IPS-NIHi7 (cell line): ENCODE results near the gene AIF1.
A peak's percentile ranks its signal among the peaks of the same experiment; 100 is the strongest.

Experiments
- DNase-seq: peaks from one replicate; pipeline ENCODE4 v3.0.0; 2012; ENCODE audit warnings: mixed read lengths; ENCODE audit errors: extremely low spot score

The AIF1 gene

DNA sequence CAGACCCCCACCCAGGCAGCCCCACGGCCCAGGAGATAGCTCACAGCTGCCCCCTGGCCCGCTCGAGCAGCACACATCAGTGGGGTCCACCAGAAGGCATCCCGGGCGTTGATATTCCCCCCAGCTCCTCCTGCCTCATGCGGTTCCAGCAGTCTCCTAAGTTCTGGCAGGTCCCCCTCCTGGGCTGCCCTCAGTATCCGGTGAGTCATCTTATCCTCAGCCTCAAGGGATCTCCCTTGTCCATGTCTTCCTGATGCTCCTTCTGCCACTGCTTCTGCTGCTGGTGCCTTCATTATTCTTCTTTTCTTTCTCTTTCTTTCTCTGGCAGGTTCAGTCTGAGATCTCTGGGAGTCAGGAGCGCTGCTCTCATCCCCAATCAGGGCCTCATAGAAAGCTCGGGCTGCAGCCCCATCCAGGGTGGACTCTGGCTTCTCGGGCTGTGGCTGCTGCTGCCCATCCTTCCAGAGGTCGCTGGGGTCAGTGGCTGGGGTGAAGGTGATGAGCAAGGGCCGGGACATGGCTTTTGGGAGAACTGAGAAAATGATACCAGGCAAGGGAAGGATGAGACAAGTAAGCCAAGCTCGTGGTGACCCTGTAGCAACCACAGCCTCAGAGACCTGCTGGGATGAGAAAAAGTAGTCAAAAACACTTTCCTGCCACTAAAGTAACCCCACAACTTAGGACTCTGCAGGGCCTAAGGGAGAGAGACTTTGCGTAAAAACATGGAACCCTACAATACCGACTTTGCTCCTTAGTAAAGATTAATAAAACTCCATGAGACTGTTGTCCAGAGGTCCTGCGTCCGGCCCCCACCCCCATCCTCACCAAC, 49.1 kb downstream of the AIF1 start:
- DNase-seq = no peak

DNA sequence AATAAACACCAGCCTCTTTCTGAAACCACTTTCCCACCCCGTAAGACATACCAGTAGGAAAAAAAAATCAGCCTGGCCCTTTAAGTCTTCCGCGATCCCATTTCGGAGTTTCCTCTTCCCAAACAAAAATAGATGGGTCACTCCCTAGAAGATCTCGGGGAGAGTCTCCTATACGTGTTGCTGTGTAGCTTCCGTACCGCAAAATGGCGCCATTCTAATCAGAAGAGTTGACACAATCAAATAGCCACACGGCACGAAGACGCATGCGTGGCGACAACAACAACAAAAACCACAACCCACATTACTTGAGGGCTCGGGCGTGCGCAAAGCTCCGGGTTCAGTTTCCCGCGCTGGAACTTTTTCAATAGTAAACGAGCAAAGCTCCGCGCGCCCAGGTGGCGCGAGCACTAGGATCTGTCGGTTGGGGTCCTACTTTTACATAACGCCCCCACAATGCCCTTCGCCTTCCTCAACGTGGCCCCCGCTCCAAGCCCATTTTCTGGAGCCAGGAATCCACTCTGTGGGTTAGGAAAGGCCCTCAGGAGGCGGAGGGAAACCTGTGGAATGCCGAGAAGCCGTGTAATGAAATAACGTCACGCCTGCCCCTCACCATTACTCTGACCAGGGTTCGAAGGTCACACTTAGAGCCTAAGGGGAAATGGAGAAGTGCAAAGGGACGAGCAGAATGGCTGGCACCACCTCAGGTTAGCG, 49.9 kb downstream of the AIF1 start, which contains the start of gene GPANK1:
TSS of gene GPANK1 (minus strand) at position 208 of the 711 bp plus-strand sequence. CDS start 519 bp downstream, outside the sequence.
- DNase-seq = peak; percentile 46

DNA sequence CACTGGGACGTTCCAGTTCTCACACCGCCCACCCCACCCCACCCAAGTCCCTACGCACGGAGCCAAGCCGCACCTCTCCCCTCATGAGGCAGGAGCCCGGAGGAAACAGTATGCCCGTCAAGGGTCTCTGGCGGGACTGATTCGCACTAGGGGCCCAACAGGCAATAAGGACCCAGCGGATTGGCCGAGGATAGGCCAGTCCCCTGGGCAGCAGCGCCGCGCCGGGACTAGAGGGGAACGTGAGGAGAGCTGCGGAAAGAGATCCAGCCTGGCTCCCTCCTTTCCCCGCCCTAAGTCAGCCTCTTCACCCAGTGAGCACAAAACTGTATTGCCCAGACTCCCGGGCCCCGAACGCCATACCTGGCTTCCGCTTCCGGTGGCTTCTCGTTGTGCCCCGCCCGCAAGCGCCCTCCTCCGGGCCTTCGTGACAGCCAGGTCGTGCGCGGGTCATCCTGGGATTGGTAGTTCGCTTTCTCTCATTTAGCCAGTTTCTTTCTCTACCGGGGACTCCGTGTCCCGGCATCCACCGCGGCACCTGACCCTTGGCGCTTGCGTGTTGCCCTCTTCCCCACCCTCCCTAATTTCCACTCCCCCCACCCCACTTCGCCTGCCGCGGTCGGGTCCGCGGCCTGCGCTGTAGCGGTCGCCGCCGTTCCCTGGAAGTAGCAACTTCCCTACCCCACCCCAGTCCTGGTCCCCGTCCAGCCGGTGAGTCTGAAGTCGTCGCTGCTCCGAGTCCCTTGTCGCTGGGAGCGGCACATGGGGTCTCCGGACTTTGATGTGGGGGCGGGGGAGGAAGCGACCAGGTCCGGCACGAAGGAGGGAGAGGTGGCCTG, 50.7 kb downstream of the AIF1 start, which contains the start of gene CSNK2B:
TSS of gene CSNK2B (plus strand) at position 580 of the 836 bp plus-strand sequence. CDS start 752 bp downstream, outside the sequence.
- peak; percentile 96 for DNase-seq

DNA sequence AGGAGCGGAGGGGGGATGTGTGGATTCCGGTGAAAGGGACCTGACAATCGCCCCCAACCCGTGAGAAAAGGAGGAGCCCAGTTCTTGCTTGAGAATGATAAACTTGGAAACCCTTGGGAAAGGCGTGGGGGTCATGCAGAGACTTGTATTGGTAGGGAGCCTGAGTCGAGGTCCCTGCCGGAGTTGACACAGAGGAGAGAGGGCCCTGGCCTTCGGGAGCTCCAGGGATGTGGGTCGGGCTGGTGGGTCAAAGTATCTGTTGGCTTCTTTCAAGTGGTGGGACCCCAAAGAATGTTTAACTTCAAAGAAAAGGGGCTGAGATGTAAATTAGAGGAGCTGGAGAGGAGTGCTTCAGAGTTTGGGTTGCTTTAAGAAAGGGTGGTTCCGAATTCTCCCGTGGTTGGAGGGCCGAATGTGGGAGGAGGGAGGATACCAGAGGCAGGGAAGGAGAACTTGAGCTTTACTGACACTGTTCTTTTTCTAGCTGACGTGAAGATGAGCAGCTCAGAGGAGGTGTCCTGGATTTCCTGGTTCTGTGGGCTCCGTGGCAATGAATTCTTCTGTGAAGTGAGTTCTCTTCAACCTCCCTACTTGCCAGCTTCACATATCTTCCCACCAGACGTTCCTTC, 51.4 kb downstream of the AIF1 start:
- DNase-seq = no peak
